ENCODE results near the gene ATP2B3.

ATP2B3 gene

DNA sequence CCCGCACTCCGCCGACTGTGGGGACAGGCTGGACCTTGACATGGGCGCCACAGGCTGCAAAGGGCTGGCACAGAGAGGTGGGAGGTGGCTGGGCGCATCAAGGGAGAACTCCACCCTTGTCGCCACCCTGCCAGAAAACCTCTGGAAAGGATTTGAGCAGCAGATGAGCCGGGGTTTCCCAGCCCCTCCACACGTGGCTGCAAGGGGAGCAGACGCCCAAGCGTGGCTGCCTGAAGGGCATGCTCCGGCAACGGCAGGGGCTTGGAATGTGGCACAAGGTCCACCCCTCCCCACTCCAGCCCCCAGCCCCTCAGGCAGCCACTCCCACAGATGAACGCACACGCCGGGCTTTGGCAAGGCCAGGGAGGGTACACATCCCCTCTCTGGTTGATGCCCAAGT is 18.1 kb upstream of the ATP2B3 start:
- Histone ChIP-seq H3K27me3 (replicated peaks in 2 of 5; ENCODE audit: control insufficient read depth in 4 of 5, insufficient read depth in 5 of 5, low read length in 4 of 5) (peaks cover 0 to 18% (median 0%) of the 10 kb centered on the region in 5 experiments), H3K4me3 (ENCODE audit: control insufficient read depth in 1 of 7, extremely low read depth in 1 of 7, insufficient read depth in 4 of 7, low read depth in 2 of 7, low read length in 6 of 7) (no peak overlapping the region), H3K9me3 (ENCODE audit: control extremely low read depth in 1 of 5, control insufficient read depth in 4 of 5, insufficient read depth in 2 of 5, low read depth in 1 of 5, low read length in 4 of 5) (no peaks in the 10 kb centered on the region), H3K27ac (ENCODE audit: insufficient read depth in 1 of 2, low read depth in 1 of 2, low read length in 2 of 2, poor library complexity in 1 of 2, severe bottlenecking in 2 of 2) (no peak overlapping the region), H3K4me1 (ENCODE audit: control extremely low read depth in 1 of 4, control insufficient read depth in 4 of 4, insufficient read depth in 4 of 4, low read length in 3 of 4) (peaks cover 0 to 3% (median 0%) of the 10 kb centered on the region in 4 experiments), H3K36me3 (ENCODE audit: control insufficient read depth in 4 of 4, insufficient read depth in 4 of 4, low read length in 3 of 4) (no peaks in the 10 kb centered on the region)
- POLR2A ChIA-PET, result no interaction called here
- CTCF ChIA-PET, result interaction anchor here (1.0 to 1.2 kb wide), 2 partner anchors 10 to 28 kb away, joined by 3 read pairs; no protein-coding TSS in a partner anchor
- no peak for DNase-seq
- WGBS (ENCODE audit: insufficient coverage), result 91% methylated on average over 12 of the region's 15 CpGs

- DNase-seq, result no peak
- Histone ChIP-seq H3K36me3 (ENCODE audit: control insufficient read depth in 4 of 4, insufficient read depth in 4 of 4, low read length in 3 of 4) (no peaks in the 10 kb centered on the region), H3K4me1 (ENCODE audit: control extremely low read depth in 1 of 4, control insufficient read depth in 4 of 4, insufficient read depth in 4 of 4, low read length in 3 of 4) (peaks cover 0 to 2% (median 0%) of the 10 kb centered on the region in 4 experiments), H3K9me3 (ENCODE audit: control extremely low read depth in 1 of 5, control insufficient read depth in 4 of 5, insufficient read depth in 2 of 5, low read depth in 1 of 5, low read length in 4 of 5) (no peaks in the 10 kb centered on the region), H3K27me3 (replicated peaks in 2 of 5; ENCODE audit: control insufficient read depth in 4 of 5, insufficient read depth in 5 of 5, low read length in 4 of 5) (peaks cover 0 to 17% (median 0%) of the 10 kb centered on the region in 5 experiments), H3K4me3 (ENCODE audit: control insufficient read depth in 1 of 7, extremely low read depth in 1 of 7, insufficient read depth in 4 of 7, low read depth in 2 of 7, low read length in 6 of 7) (no peak overlapping the region), H3K27ac (ENCODE audit: insufficient read depth in 1 of 2, low read depth in 1 of 2, low read length in 2 of 2, poor library complexity in 1 of 2, severe bottlenecking in 2 of 2) (no peak overlapping the region)
- ChIA-PET POLR2A (no interaction called here), CTCF (interaction anchor here (1.0 kb wide), 1 partner anchor 28 kb away, joined by 3 read pairs; no protein-coding TSS in a partner anchor)
- WGBS (ENCODE audit: insufficient coverage), result 97% methylated on average over 16 of the region's 17 CpGs
Observed at GRCh38 chrX:153499876-153500275, 17.6 kb upstream of the ATP2B3 start.

DNA sequence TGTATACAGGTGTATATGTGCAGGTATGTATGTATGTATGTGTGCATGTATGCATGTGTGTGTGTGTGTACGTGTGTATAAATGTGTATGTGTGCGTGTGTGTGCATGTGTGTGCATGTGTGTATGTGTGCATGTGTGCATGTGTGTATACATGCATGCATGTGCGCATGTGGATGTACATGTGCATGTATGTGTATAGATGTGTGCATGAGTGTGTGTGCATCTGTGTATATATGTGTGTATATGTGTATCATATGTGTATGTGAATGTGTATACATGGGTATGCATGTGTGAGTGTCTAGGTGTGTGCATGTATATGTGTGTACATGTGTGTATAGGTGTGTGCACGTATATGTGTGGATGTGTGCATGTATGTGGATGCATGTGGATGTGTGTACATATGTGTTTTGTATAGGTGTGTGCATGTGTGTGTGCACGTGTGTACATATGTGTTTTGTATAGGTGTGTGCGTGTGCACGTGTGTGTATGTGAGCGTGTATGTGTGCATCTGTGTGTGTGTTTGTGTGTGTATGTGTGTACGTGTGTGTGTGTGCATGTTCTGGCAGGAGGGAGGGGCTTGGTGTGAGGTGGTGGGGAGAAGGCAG is 16.7 kb upstream of the ATP2B3 start:
- WGBS (ENCODE audit: insufficient coverage), result 100% methylated on average over 7 of the region's 9 CpGs
- CTCF ChIA-PET, result no interaction called here

DNA sequence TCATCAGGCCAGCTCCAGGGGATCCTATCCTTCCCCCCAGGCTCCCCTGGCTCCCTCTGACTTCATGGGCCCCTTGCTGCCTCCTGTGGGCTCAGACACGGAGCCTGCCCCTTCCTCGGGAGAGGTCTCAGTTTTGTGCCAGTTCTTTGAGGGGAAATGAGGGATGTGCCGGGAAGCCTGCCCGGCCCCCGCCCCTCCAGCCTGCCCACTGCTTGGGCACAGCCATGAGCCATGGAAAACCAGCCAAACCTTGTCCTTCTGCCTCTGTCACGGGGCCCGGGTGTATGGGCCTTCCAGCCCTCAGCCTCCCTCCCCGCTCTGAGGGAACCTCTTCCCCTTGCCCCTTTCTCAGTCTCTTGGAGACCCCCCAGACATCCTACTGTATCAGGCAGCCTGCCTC is 15.9 kb upstream of the ATP2B3 start:
- Histone ChIP-seq H3K4me3 (ENCODE audit: control insufficient read depth in 1 of 7, extremely low read depth in 1 of 7, insufficient read depth in 4 of 7, low read depth in 2 of 7, low read length in 6 of 7) (no peak overlapping the region), H3K4me1 (ENCODE audit: control extremely low read depth in 1 of 4, control insufficient read depth in 4 of 4, insufficient read depth in 4 of 4, low read length in 3 of 4) (no peaks in the 10 kb centered on the region), H3K9me3 (ENCODE audit: control extremely low read depth in 1 of 5, control insufficient read depth in 4 of 5, insufficient read depth in 2 of 5, low read depth in 1 of 5, low read length in 4 of 5) (no peaks in the 10 kb centered on the region), H3K27me3 (replicated peaks in 2 of 5; ENCODE audit: control insufficient read depth in 4 of 5, insufficient read depth in 5 of 5, low read length in 4 of 5) (peaks cover 0 to 5% (median 0%) of the 10 kb centered on the region in 5 experiments), H3K36me3 (ENCODE audit: control insufficient read depth in 4 of 4, insufficient read depth in 4 of 4, low read length in 3 of 4) (no peaks in the 10 kb centered on the region), H3K27ac (ENCODE audit: insufficient read depth in 1 of 2, low read depth in 1 of 2, low read length in 2 of 2, poor library complexity in 1 of 2, severe bottlenecking in 2 of 2) (no peak overlapping the region)
- POLR2A ChIA-PET, result no interaction called here
- DNase-seq, result no peak
- 95% methylated on average over 5 of the region's 8 CpGs for WGBS (ENCODE audit: insufficient coverage)
- CTCF ChIA-PET, result no interaction called here

More for the DNA sequence above, 16.7 kb upstream of the ATP2B3 start:
- DNase-seq, result no peak
- no peaks in the 10 kb centered on the region for H3K36me3 ChIP-seq (ENCODE audit: control insufficient read depth in 4 of 4, insufficient read depth in 4 of 4, low read length in 3 of 4)
- no peaks in the 10 kb centered on the region for H3K4me1 ChIP-seq (ENCODE audit: control extremely low read depth in 1 of 4, control insufficient read depth in 4 of 4, insufficient read depth in 4 of 4, low read length in 3 of 4)
- peaks cover 0 to 9% (median 0%) of the 10 kb centered on the region in 5 experiments for H3K27me3 ChIP-seq (replicated peaks in 2 of 5; ENCODE audit: control insufficient read depth in 4 of 5, insufficient read depth in 5 of 5, low read length in 4 of 5)
- no peak overlapping the region for H3K4me3 ChIP-seq (ENCODE audit: control insufficient read depth in 1 of 7, extremely low read depth in 1 of 7, insufficient read depth in 4 of 7, low read depth in 2 of 7, low read length in 6 of 7)
- POLR2A ChIA-PET, result no interaction called here
- H3K27ac ChIP-seq (ENCODE audit: insufficient read depth in 1 of 2, low read depth in 1 of 2, low read length in 2 of 2, poor library complexity in 1 of 2, severe bottlenecking in 2 of 2), result no peak overlapping the region
- H3K9me3 ChIP-seq (ENCODE audit: control extremely low read depth in 1 of 5, control insufficient read depth in 4 of 5, insufficient read depth in 2 of 5, low read depth in 1 of 5, low read length in 4 of 5), result no peaks in the 10 kb centered on the region

- Histone ChIP-seq H3K27me3 (replicated peaks in 2 of 5; ENCODE audit: control insufficient read depth in 4 of 5, insufficient read depth in 5 of 5, low read length in 4 of 5) (peaks cover 0 to 11% (median 0%) of the 10 kb centered on the region in 5 experiments), H3K27ac (ENCODE audit: insufficient read depth in 1 of 2, low read depth in 1 of 2, low read length in 2 of 2, poor library complexity in 1 of 2, severe bottlenecking in 2 of 2) (no peak overlapping the region), H3K4me1 (ENCODE audit: control extremely low read depth in 1 of 4, control insufficient read depth in 4 of 4, insufficient read depth in 4 of 4, low read length in 3 of 4) (no peaks in the 10 kb centered on the region), H3K36me3 (ENCODE audit: control insufficient read depth in 4 of 4, insufficient read depth in 4 of 4, low read length in 3 of 4) (no peaks in the 10 kb centered on the region), H3K4me3 (ENCODE audit: control insufficient read depth in 1 of 7, extremely low read depth in 1 of 7, insufficient read depth in 4 of 7, low read depth in 2 of 7, low read length in 6 of 7) (no peak overlapping the region), H3K9me3 (ENCODE audit: control extremely low read depth in 1 of 5, control insufficient read depth in 4 of 5, insufficient read depth in 2 of 5, low read depth in 1 of 5, low read length in 4 of 5) (no peaks in the 10 kb centered on the region)
- WGBS (ENCODE audit: insufficient coverage), result 94% methylated on average over 10 of the region's 10 CpGs
- ChIA-PET CTCF (no interaction called here), POLR2A (no interaction called here)
- no peak for DNase-seq
Observed at GRCh38 chrX:153502131-153502530, 15.3 kb upstream of the ATP2B3 start.

- no peaks in the 10 kb centered on the region for H3K36me3 ChIP-seq (ENCODE audit: control insufficient read depth in 4 of 4, insufficient read depth in 4 of 4, low read length in 3 of 4)
- CTCF ChIA-PET, result no interaction called here
- H3K9me3 ChIP-seq (ENCODE audit: control extremely low read depth in 1 of 5, control insufficient read depth in 4 of 5, insufficient read depth in 2 of 5, low read depth in 1 of 5, low read length in 4 of 5), result no peaks in the 10 kb centered on the region
- no peak overlapping the region for H3K4me3 ChIP-seq (ENCODE audit: control insufficient read depth in 1 of 7, extremely low read depth in 1 of 7, insufficient read depth in 4 of 7, low read depth in 2 of 7, low read length in 6 of 7)
- peaks cover 0 to 11% (median 0%) of the 10 kb centered on the region in 5 experiments for H3K27me3 ChIP-seq (replicated peaks in 2 of 5; ENCODE audit: control insufficient read depth in 4 of 5, insufficient read depth in 5 of 5, low read length in 4 of 5)
- no peak for DNase-seq
- POLR2A ChIA-PET, result no interaction called here
- 90% methylated on average over 12 of the region's 14 CpGs for WGBS (ENCODE audit: insufficient coverage)
- peaks cover 0 to 1% (median 0%) of the 10 kb centered on the region in 4 experiments for H3K4me1 ChIP-seq (ENCODE audit: control extremely low read depth in 1 of 4, control insufficient read depth in 4 of 4, insufficient read depth in 4 of 4, low read length in 3 of 4)
- H3K27ac ChIP-seq (ENCODE audit: insufficient read depth in 1 of 2, low read depth in 1 of 2, low read length in 2 of 2, poor library complexity in 1 of 2, severe bottlenecking in 2 of 2), result no peak overlapping the region
Observed at GRCh38 chrX:153502796-153503195, 14.6 kb upstream of the ATP2B3 start.

- Histone ChIP-seq H3K27me3 (replicated peaks in 2 of 5; ENCODE audit: control insufficient read depth in 4 of 5, insufficient read depth in 5 of 5, low read length in 4 of 5) (peaks cover 0 to 10% (median 0%) of the 10 kb centered on the region in 5 experiments), H3K36me3 (ENCODE audit: control insufficient read depth in 4 of 4, insufficient read depth in 4 of 4, low read length in 3 of 4) (no peaks in the 10 kb centered on the region), H3K4me1 (ENCODE audit: control extremely low read depth in 1 of 4, control insufficient read depth in 4 of 4, insufficient read depth in 4 of 4, low read length in 3 of 4) (peaks cover 0 to 1% (median 0%) of the 10 kb centered on the region in 4 experiments), H3K9me3 (ENCODE audit: control extremely low read depth in 1 of 5, control insufficient read depth in 4 of 5, insufficient read depth in 2 of 5, low read depth in 1 of 5, low read length in 4 of 5) (no peaks in the 10 kb centered on the region), H3K27ac (ENCODE audit: insufficient read depth in 1 of 2, low read depth in 1 of 2, low read length in 2 of 2, poor library complexity in 1 of 2, severe bottlenecking in 2 of 2) (no peak overlapping the region), H3K4me3 (ENCODE audit: control insufficient read depth in 1 of 7, extremely low read depth in 1 of 7, insufficient read depth in 4 of 7, low read depth in 2 of 7, low read length in 6 of 7) (no peak overlapping the region)
- WGBS (ENCODE audit: insufficient coverage), result 88% methylated on average over 18 of the region's 26 CpGs
- no peak for DNase-seq
- POLR2A ChIA-PET, result no interaction called here
- CTCF ChIA-PET, result interaction anchor here (2.3 to 4.8 kb wide), 2 partner anchors 12 to 32 kb away, joined by 6 to 43 read pairs; partner anchors contain the start of gene HAUS7
Observed at GRCh38 chrX:153504445-153505016, 12.9 kb upstream of the ATP2B3 start.
